Psoas muscle (tissue), 8 donors: Measurements from ENCODE around the gene TMEM38A. TPM values are rescaled to one million over a fixed set of nuclear protein-coding genes. Genes with fewer than 3 reads are reported as not detected.

ENCODE experiments used
- ATAC-seq, 4 donors: fragments of 200-7000 bp; cut with Tn5 transposase; one replicate each; pipeline ENCODE4 v1.9.1; 2020; ENCODE audit warnings: moderate library complexity in 3 of 4, mild to moderate bottlenecking in 2 of 4
- DNase-seq, 2 donors: peaks; one replicate each; pipeline ENCODE4 v3.0.0-alpha.2; 2020
- H3K27ac ChIP-seq: fragments of 200-600 bp; one replicate; pipeline ENCODE4 v1.8.0; 2022
- H3K27me3 ChIP-seq, 3 donors: fragments of 200-600 bp in 1 of 3; one replicate each; pipeline versions ENCODE4 v1.6.1 to v1.8.0; 2013 to 2022; ENCODE audit warnings: low read length in 2 of 3, mild to moderate bottlenecking in 2 of 3, moderate library complexity in 1 of 3; ENCODE audit not compliant: insufficient read depth in 3 of 3
- H3K36me3 ChIP-seq, 2 donors: fragments of 200-600 bp in 1 of 2; one replicate each; pipeline versions ENCODE4 v1.6.1 to v1.8.0; 2013 to 2022; ENCODE audit warnings: low read depth in 1 of 2, mild to moderate bottlenecking in 1 of 2, moderate library complexity in 1 of 2; ENCODE audit not compliant: insufficient read depth in 1 of 2
- H3K4me1 ChIP-seq: fragments of 200-600 bp; one replicate; pipeline ENCODE4 v1.8.0; 2022
- H3K4me3 ChIP-seq: fragments of 200-600 bp; one replicate; pipeline ENCODE4 v1.8.0; 2022; ENCODE audit warnings: mild to moderate bottlenecking
- H3K9me3 ChIP-seq: fragments of 200-600 bp; one replicate; pipeline ENCODE4 v1.8.0; 2022
- CTCF ChIP-seq: fragments of 200-600 bp; IDR thresholded peaks from one replicate; pipeline ENCODE4 v1.8.0; 2022; ENCODE audit warnings: antibody characterized with exemption
- WGBS, 3 donors: extraction: QIAGEN DNeasy Blood & Tissue Kit; methylation state at CpG; one replicate each; pipeline versions ENCODE4 v1.1.6 to v1.1.7; 2013; 5-methylcytosine and 5-hydroxymethylcytosine counted together
- intact Hi-C, 2 donors: fragments of 100-400 bp; cut with DNase I; formaldehyde crosslinking; loops; one replicate each; pipeline versions ENCODE4 v1.11.0 to v1.14.2; 2022
- polyA plus RNA-seq, 3 donors: library from polyadenylated mRNA; stranded (reverse); fragments of 200-250 nt; gene quantifications; one replicate each; pipeline ENCODE4 v1.2.3, GENCODE V29; 2013
- total RNA-seq, 4 donors: library from RNA; stranded (reverse); fragmentation: NEBNext Ultra II Directional in 2 of 4; extraction: Animal tissue kit (Norgen Biotek cat#: 25700) in 2 of 4; gene quantifications; one replicate each; pipeline versions ENCODE4 v1.2.1 to v1.2.4, GENCODE V29; 2021 to 2023
- donor health status: healthy with polysubstance abuse.
- donor health status: DM: no; HTN: no; CAD: no; lungs with moderate emphysema.
- donor health status: Bipolar disorder and iron deficiency.
- donor health status: healthy.
- donor health status: DM: yes; HTN: yes; CAD: no.
- donor health status: DM: no; HTN: no; CAD: no.
- donor health status: DM: no; HTN: no; CAD: no.
- donor health status: DM: yes; HTN: yes; CAD: no.

TMEM38A gene
- total and polyA plus RNA-seq, 7 donors = 53.2 to 295 (median 130) TPM

DNA sequence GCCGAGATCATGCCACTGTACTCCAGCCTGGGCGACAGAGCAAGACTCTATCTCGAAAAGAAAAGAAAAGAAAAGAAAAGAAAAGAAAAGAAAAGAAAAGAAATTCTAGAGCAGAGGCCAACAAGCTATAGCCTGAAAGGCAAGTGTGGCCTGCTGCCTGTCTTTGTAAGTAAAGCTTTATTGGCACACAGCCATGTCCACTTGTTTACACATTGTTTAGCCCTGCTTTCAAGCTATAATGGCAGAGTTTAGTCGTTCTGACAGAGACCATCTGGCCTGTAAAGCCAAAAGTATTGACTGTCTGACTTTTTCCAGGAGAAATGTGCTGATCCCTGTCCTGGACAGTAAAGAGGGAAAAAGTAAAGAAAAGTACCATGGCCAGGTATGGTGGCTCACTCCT is 77.0 kb downstream of the TMEM38A start:
- no peaks in the 10 kb centered on the region for H3K27me3 ChIP-seq
- no peaks in the 10 kb centered on the region for H3K4me1 ChIP-seq
- WGBS, 3 donors = 63 to 71% (median 65%) methylated on average over 3 to 4 of the region's 4 CpGs
- no peaks in the 10 kb centered on the region for H3K9me3 ChIP-seq
- DNase-seq = no peak
- no peak for TF ChIP-seq CTCF
- H3K36me3 ChIP-seq = no peaks in the 10 kb centered on the region
- no peak for ATAC-seq
- no peak overlapping the region for H3K4me3 ChIP-seq
- intact Hi-C loops = no loop called here
- H3K27ac ChIP-seq = no peak overlapping the region

DNA sequence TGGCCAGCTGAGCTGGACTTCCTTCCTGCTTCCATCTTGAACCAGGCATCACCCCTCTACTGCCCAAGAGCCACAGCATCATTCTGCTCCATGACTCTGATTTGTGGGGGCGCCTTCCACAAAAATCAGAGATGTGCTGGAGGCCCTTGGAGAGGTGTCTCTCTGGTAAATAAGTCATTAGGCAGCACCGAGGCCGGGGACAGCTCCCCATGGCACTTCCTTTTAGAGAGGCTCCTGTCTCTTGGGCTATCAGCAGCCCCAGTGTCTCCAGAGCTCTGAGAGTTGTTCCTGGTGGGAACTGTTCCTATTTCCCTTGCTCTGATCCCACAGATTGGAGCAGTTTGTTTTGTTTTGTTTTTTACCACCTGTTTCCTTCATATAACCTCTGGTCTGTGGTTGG is 78.6 kb downstream of the TMEM38A start:
- 30 to 38% (median 32%) methylated on average over 3 of the region's 3 CpGs for WGBS, 3 donors
- TF ChIP-seq CTCF = no peak

More for the DNA sequence above, 78.6 kb downstream of the TMEM38A start:
- H3K4me3 ChIP-seq = no peak overlapping the region
- no peak overlapping the region for H3K27ac ChIP-seq
- H3K4me1 ChIP-seq = no peaks in the 10 kb centered on the region
- H3K27me3 ChIP-seq = no peaks in the 10 kb centered on the region
- H3K9me3 ChIP-seq = no peaks in the 10 kb centered on the region
- no peak for ATAC-seq
- no peak for DNase-seq
- no peaks in the 10 kb centered on the region for H3K36me3 ChIP-seq
- intact Hi-C loops = no loop called here

Other genes with a start within 250 kb of the TMEM38A start
- 100 to 1,000 TPM in 2 of 4 donors, 10 to 100 TPM in 2; 49.1 to 125 (median 86.1) TPM for gene EPS15L1, start 189.2 kb upstream of the TMEM38A start, total RNA-seq
- gene EPS15L1, start 189.2 kb upstream of the TMEM38A start, polyA plus RNA-seq = 10 to 100 TPM; 60.7 to 80.2 (median 65.4) TPM
- under 1 TPM in 1 of 4 donors, not detected in 3; 0.32 TPM for gene CALR3, start 165.0 kb upstream of the TMEM38A start, total RNA-seq
- under 1 TPM in 2 of 3 donors, not detected in 1; 0.07 to 0.25 TPM for gene CALR3, start 165.0 kb upstream of the TMEM38A start, polyA plus RNA-seq
- 1 to 10 TPM; 3.8 to 7.1 (median 5.2) TPM for gene C19orf44, start 164.7 kb upstream of the TMEM38A start, total RNA-seq
- 1 to 10 TPM; 5.7 to 7.4 (median 6.1) TPM for gene C19orf44, start 164.7 kb upstream of the TMEM38A start, polyA plus RNA-seq
- gene CHERP, start 118.7 kb upstream of the TMEM38A start, total RNA-seq = 10 to 100 TPM; 30.1 to 36.2 (median 33.5) TPM
- 10 to 100 TPM; 17.0 to 28.1 (median 25.0) TPM for gene CHERP, start 118.7 kb upstream of the TMEM38A start, polyA plus RNA-seq
- 10 to 100 TPM; 25.6 to 40.7 (median 26.9) TPM for gene SLC35E1, start 88.7 kb upstream of the TMEM38A start, total RNA-seq
- 10 to 100 TPM; 17.1 to 42.1 (median 32.8) TPM for gene SLC35E1, start 88.7 kb upstream of the TMEM38A start, polyA plus RNA-seq
- 1 to 10 TPM; 4.8 to 9.6 (median 5.5) TPM for gene MED26, start 32.9 kb upstream of the TMEM38A start, total RNA-seq
- gene MED26, start 32.9 kb upstream of the TMEM38A start, polyA plus RNA-seq = 1 to 10 TPM; 5.1 to 8.7 (median 5.2) TPM
- gene SMIM7, start 995 bp upstream of the TMEM38A start, total RNA-seq = 10 to 100 TPM; 16.1 to 50.0 (median 31.6) TPM
- gene SMIM7, start 995 bp upstream of the TMEM38A start, polyA plus RNA-seq = 10 to 100 TPM; 51.9 to 76.9 (median 53.9) TPM
- under 1 TPM in 2 of 4 donors, not detected in 2; 0.08 to 0.13 TPM for gene NWD1, start 58.7 kb downstream of the TMEM38A start, total RNA-seq
- gene NWD1, start 58.7 kb downstream of the TMEM38A start, polyA plus RNA-seq = under 1 TPM in 2 of 3 donors, not detected in 1; 0.01 to 0.03 TPM
- gene SIN3B, start 168.3 kb downstream of the TMEM38A start, total RNA-seq = 10 to 100 TPM; 18.0 to 23.8 (median 20.4) TPM
- 10 to 100 TPM; 11.8 to 16.7 (median 12.5) TPM for gene SIN3B, start 168.3 kb downstream of the TMEM38A start, polyA plus RNA-seq
- gene F2RL3, start 227.9 kb downstream of the TMEM38A start, total RNA-seq = 1 to 10 TPM in 2 of 4 donors, under 1 TPM in 2; 0.27 to 3.7 (median 0.86) TPM
- gene F2RL3, start 227.9 kb downstream of the TMEM38A start, polyA plus RNA-seq = 1 to 10 TPM; 1.4 to 4.5 (median 2.0) TPM